HG03060 (cell line): Measurements from ENCODE around the gene SPIRE1.
"Not testable (repeated sequence)": the region's sequence is repeated elsewhere in the genome, so short reads cannot be mapped to it uniquely, and the experiment has no call there.

Source experiments
- ATAC-seq: cut with Tn5 transposase; IDR thresholded peaks from one replicate; pipeline ENCODE4 v1.9.1; 2021; ENCODE audit warnings: low read depth, moderate number of reproducible peaks; ENCODE audit not compliant: unreplicated experiment

Gene SPIRE1

GRCh38 chr18:12560600-12560999, 97.3 kb downstream of the SPIRE1 start:
- ATAC-seq: not testable (repeated sequence)

- ATAC-seq: no peak
Measured at GRCh38 chr18:12559319-12559718, 98.6 kb downstream of the SPIRE1 start.

GRCh38 chr18:12556946-12557806, 100.7 kb downstream of the SPIRE1 start:
- ATAC-seq: no peak

GRCh38 chr18:12554796-12555388, 103.0 kb downstream of the SPIRE1 start:
- ATAC-seq: no peak

- no peak for ATAC-seq
Measured at GRCh38 chr18:12552879-12553242, 105.0 kb downstream of the SPIRE1 start.

GRCh38 chr18:12551943-12552878, 105.7 kb downstream of the SPIRE1 start:
- not testable (repeated sequence) for ATAC-seq

GRCh38 chr18:12551466-12551865, 106.4 kb downstream of the SPIRE1 start:
- ATAC-seq: not testable (repeated sequence)

GRCh38 chr18:12543697-12544096, 114.2 kb downstream of the SPIRE1 start:
- no peak for ATAC-seq

GRCh38 chr18:12540751-12541150, 117.2 kb downstream of the SPIRE1 start:
- ATAC-seq: no peak

GRCh38 chr18:12539158-12539557, 118.7 kb downstream of the SPIRE1 start:
- not testable (repeated sequence) for ATAC-seq

- ATAC-seq: no peak
Measured at GRCh38 chr18:12534820-12535219, 123.1 kb downstream of the SPIRE1 start.

- ATAC-seq: no peak
Measured at GRCh38 chr18:12532661-12533060, 125.2 kb downstream of the SPIRE1 start.

GRCh38 chr18:12531749-12532148, 126.2 kb downstream of the SPIRE1 start:
- no peak for ATAC-seq

- ATAC-seq: no peak
Measured at GRCh38 chr18:12520442-12520992, 137.4 kb downstream of the SPIRE1 start.

- no peak for ATAC-seq
Measured at GRCh38 chr18:12518832-12519531, 138.9 kb downstream of the SPIRE1 start.

GRCh38 chr18:12518326-12518725, 139.6 kb downstream of the SPIRE1 start:
- no peak for ATAC-seq

- ATAC-seq: no peak
Measured at GRCh38 chr18:12517142-12517825, 140.6 kb downstream of the SPIRE1 start.

- no peak for ATAC-seq
Measured at GRCh38 chr18:12516049-12516630, 141.8 kb downstream of the SPIRE1 start.

- no peak for ATAC-seq
Measured at GRCh38 chr18:12515550-12515949, 142.4 kb downstream of the SPIRE1 start.
